Activated T-helper 1 cell treated with Interleukin-2 at 50 U/mL for 16 hours (primary cell): ENCODE measurements around the gene C11orf97.
"Not testable (repeated sequence)": the region's sequence is repeated elsewhere in the genome, so short reads cannot be mapped to it uniquely, and the experiment has no call there.

Source experiments
- DNase-seq: peaks from one replicate; pipeline ENCODE4 v3.0.0-alpha.2; 2020; ENCODE audit warnings: low read depth

C11orf97 gene

GRCh38 chr11:94557992-94558391, 45.7 kb downstream of the C11orf97 start:
- no peak for DNase-seq

- DNase-seq, result no peak
These were observed 46.2 kb downstream of the C11orf97 start for GRCh38 chr11:94558468-94558867.

GRCh38 chr11:94558932-94559331, 46.7 kb downstream of the C11orf97 start:
- DNase-seq, result no peak

- DNase-seq, result no peak
These were observed 47.1 kb downstream of the C11orf97 start for GRCh38 chr11:94559361-94559760.

GRCh38 chr11:94560834-94561233, 48.6 kb downstream of the C11orf97 start:
- DNase-seq, result no peak

GRCh38 chr11:94563176-94563847, 51.1 kb downstream of the C11orf97 start:
- DNase-seq, result no peak

GRCh38 chr11:94563848-94564467, 51.7 kb downstream of the C11orf97 start:
- DNase-seq, result no peak

GRCh38 chr11:94567181-94567670, 55.0 kb downstream of the C11orf97 start, which contains the start of gene PIWIL4:
PIWIL4 (plus strand) TSS chr11:94567368; CDS start chr11:94567519, 151 bp downstream.
- DNase-seq, result no peak

- DNase-seq, result no peak
These were observed 55.9 kb downstream of the C11orf97 start for GRCh38 chr11:94568200-94568599.

- no peak for DNase-seq
These were observed 56.5 kb downstream of the C11orf97 start for GRCh38 chr11:94568717-94569116.

- not testable (repeated sequence) for DNase-seq
These were observed 60.7 kb downstream of the C11orf97 start for GRCh38 chr11:94572975-94573374.

- no peak for DNase-seq
These were observed 62.1 kb downstream of the C11orf97 start for GRCh38 chr11:94574193-94574961.

- DNase-seq, result no peak
These were observed 64.0 kb downstream of the C11orf97 start for GRCh38 chr11:94576306-94576705.

- no peak for DNase-seq
These were observed 65.6 kb downstream of the C11orf97 start for GRCh38 chr11:94577841-94578240.
